HepG2 (cell line): ENCODE data around the gene PLLP. TPM values are rescaled to one million over a fixed set of nuclear protein-coding genes. Genes with fewer than 3 reads are reported as not detected.

Source experiments
- HNRNPH1 ChIP-seq: fragments of 200-400 bp; formaldehyde crosslinking; optimal IDR thresholded peaks from 2 replicates; pipeline ENCODE3; 2017; ENCODE audit warnings: mild to moderate bottlenecking, low read depth, low read length
- KDM4B ChIP-seq: sonication (generic); formaldehyde crosslinking; IDR thresholded peaks from 2 replicates; pipeline ENCODE4 v1.4.0; 2020; ENCODE audit warnings: missing genetic modification reagents
- NCOA2 ChIP-seq: sonication (generic); formaldehyde crosslinking; IDR thresholded peaks from 2 replicates; pipeline ENCODE4 v1.8.0; 2022; ENCODE audit warnings: inconsistent platforms
- NCOA5 ChIP-seq: sonication (generic); formaldehyde crosslinking; IDR thresholded peaks from 2 replicates; pipeline ENCODE4 v1.4.0; 2020; ENCODE audit warnings: missing genetic modification reagents
- NFE2L2 ChIP-seq: fragments of 150-350 bp; IDR thresholded peaks from 2 replicates; pipeline ENCODE4 v1.6.1; 2014; ENCODE audit warnings: low read length
- RARA ChIP-seq: IDR thresholded peaks from 2 replicates; pipeline ENCODE4 v1.6.1; 2016; ENCODE audit warnings: missing genetic modification reagents, missing compliant biosample characterization
- RFX3 ChIP-seq: IDR thresholded peaks from 2 replicates; pipeline ENCODE4 v1.6.1; 2016; ENCODE audit warnings: missing biosample characterization, missing genetic modification reagents
- SIN3B ChIP-seq: fragments of 150-350 bp; IDR thresholded peaks from 2 replicates; pipeline ENCODE4 v1.6.1; 2014; ENCODE audit warnings: low read length
- SMARCC2 ChIP-seq: fragments of 450-650 bp; IDR thresholded peaks from 2 replicates; pipeline ENCODE4 v1.6.1; 2017; ENCODE audit warnings: antibody characterized with exemption, mild to moderate bottlenecking
- TAF15 ChIP-seq: fragments of 200-400 bp; formaldehyde crosslinking; IDR thresholded peaks from one replicate; pipeline ENCODE4 v1.6.1; 2018; ENCODE audit warnings: mild to moderate bottlenecking, low read depth, low read length; ENCODE audit not compliant: poor library complexity, severe bottlenecking
- TMF1 ChIP-seq: sonication (generic); formaldehyde crosslinking; IDR thresholded peaks from 2 replicates; pipeline ENCODE4 v1.8.1; 2022; ENCODE audit warnings: low read depth, missing genetic modification reagents
- TOPORS ChIP-seq: sonication (generic); formaldehyde crosslinking; IDR thresholded peaks from 2 replicates; pipeline ENCODE4 v1.8.0; 2023; ENCODE audit warnings: mild to moderate bottlenecking, missing genetic modification reagents
- TP53 ChIP-seq: sonication (generic); formaldehyde crosslinking; conservative IDR thresholded peaks from 2 replicates; pipeline ENCODE4 v1.4.0; 2020; ENCODE audit warnings: missing genetic modification reagents
- ZBTB43 ChIP-seq: sonication (generic); formaldehyde crosslinking; conservative IDR thresholded peaks from 2 replicates; pipeline ENCODE4 v1.4.0; 2020; ENCODE audit warnings: missing genetic modification reagents
- ZFP90 ChIP-seq: sonication (generic); formaldehyde crosslinking; IDR thresholded peaks from 2 replicates; pipeline ENCODE4 v1.8.0; 2022; ENCODE audit warnings: missing genetic modification reagents, mild to moderate bottlenecking, inconsistent platforms, borderline replicate concordance
- ZIK1 ChIP-seq: sonication (generic); formaldehyde crosslinking; IDR thresholded peaks from 2 replicates; pipeline ENCODE4 v1.5.0; 2020; ENCODE audit warnings: mild to moderate bottlenecking, low read depth, missing genetic modification reagents, borderline replicate concordance
- ZNF124 ChIP-seq: sonication (generic); formaldehyde crosslinking; IDR thresholded peaks from 2 replicates; pipeline ENCODE4 v1.4.0; 2020; ENCODE audit warnings: missing genetic modification reagents
- ZNF17 ChIP-seq: sonication (generic); formaldehyde crosslinking; IDR thresholded peaks from 2 replicates; pipeline ENCODE4 v1.5.0; 2020; ENCODE audit warnings: mild to moderate bottlenecking, missing genetic modification reagents
- ZNF253 ChIP-seq: sonication (generic); formaldehyde crosslinking; IDR thresholded peaks from 2 replicates; pipeline ENCODE4 v1.8.0; 2022; ENCODE audit warnings: mild to moderate bottlenecking, missing genetic modification reagents, borderline replicate concordance
- ZNF256 ChIP-seq: sonication (generic); formaldehyde crosslinking; conservative IDR thresholded peaks from 2 replicates; pipeline ENCODE4 v1.4.0; 2020; ENCODE audit warnings: missing genetic modification reagents
- ZNF383 ChIP-seq: sonication (generic); formaldehyde crosslinking; IDR thresholded peaks from 2 replicates; pipeline ENCODE4 v1.4.0; 2020; ENCODE audit warnings: missing genetic modification reagents, mild to moderate bottlenecking, borderline replicate concordance
- ZNF468 ChIP-seq: sonication (generic); formaldehyde crosslinking; IDR thresholded peaks from 2 replicates; pipeline ENCODE4 v1.8.0; 2022; ENCODE audit warnings: mild to moderate bottlenecking, moderate library complexity, missing genetic modification reagents
- ZNF530 ChIP-seq: sonication (generic); formaldehyde crosslinking; IDR thresholded peaks from 2 replicates; pipeline ENCODE4 v1.5.0; 2020; ENCODE audit warnings: low read depth, mild to moderate bottlenecking, missing genetic modification reagents
- ZNF557 ChIP-seq: sonication (generic); formaldehyde crosslinking; IDR thresholded peaks from 2 replicates; pipeline ENCODE4 v1.4.0; 2020; ENCODE audit warnings: missing genetic modification reagents
- ZNF644 ChIP-seq: IDR thresholded peaks from 2 replicates; pipeline ENCODE4 v1.6.1; 2016; ENCODE audit warnings: low read depth
- ZSCAN12 ChIP-seq: sonication (generic); formaldehyde crosslinking; IDR thresholded peaks from 2 replicates; pipeline ENCODE4 v1.9.0; 2021; ENCODE audit warnings: mild to moderate bottlenecking, missing genetic modification reagents
- polyA plus RNA-seq, 8 experiments: library from polyadenylated mRNA; depleted of rRNA in 3 of 8; stranded (reverse) in 7 of 8; unstranded in 1 of 8; fragments of >200 nt; fragmentation: Illumina TruSeq in 4 of 8; extraction: Trizol in 4 of 8; gene quantifications; 2 replicates each; pipeline versions ENCODE4 v1.2.1 to v1.2.3, GENCODE V29; 2011 to 2016; ENCODE audit warnings: low read depth in 4 of 8, missing spikeins in 1 of 8, mixed read lengths in 1 of 8; ENCODE audit not compliant: insufficient read depth in 1 of 8
- total RNA-seq, 5 experiments: library from RNA; depleted of rRNA; stranded (reverse); fragments of >200 nt; fragmentation: Illumina TruSeq; extraction: Trizol; gene quantifications; 2 replicates each; pipeline ENCODE4 v1.2.3, GENCODE V29; 2016; ENCODE audit warnings: low read depth in 1 of 5
- TF ChIP-seq, protein P1 (sequence below): sonication (generic); formaldehyde crosslinking; IDR thresholded peaks from 2 replicates; pipeline ENCODE4 v1.5.0; 2020; ENCODE audit warnings: mild to moderate bottlenecking, missing genetic modification reagents, borderline replicate concordance
- TF ChIP-seq, protein P2 (sequence below): sonication (generic); formaldehyde crosslinking; IDR thresholded peaks from 2 replicates; pipeline ENCODE4 v1.8.0; 2022; ENCODE audit warnings: missing genetic modification reagents, low read depth, mild to moderate bottlenecking, borderline replicate concordance

Gene PLLP
- total and polyA plus RNA-seq, 2 of the 13 experiments (the other 11 are each of a cell fraction or from before 2014, with no cell fraction given) = 60.6 to 127 TPM

GRCh38 chr16:57245472-57246113 lies 38.9 kb downstream of the PLLP start (continued):
- TF ChIP-seq NCOA2 (CRISPR knock-in tag) (no peak), SMARCC2 (no peak), TAF15 (no peak), ZNF17 (CRISPR knock-in tag) (no peak), TP53 (CRISPR knock-in tag) (no peak), ZSCAN12 (no peak), ZNF124 (CRISPR knock-in tag) (no peak), ZFP90 (CRISPR knock-in tag) (no peak), ZBTB43 (CRISPR knock-in tag) (no peak), TOPORS (CRISPR knock-in tag) (0 out of 2 replicates have a peak, but pooled peaks have one; percentile 22), KDM4B (no peak; the same call in 1 of the 2 replicates), ZNF253 (CRISPR knock-in tag) (no peak), RFX3 (CRISPR knock-in tag) (no peak), HNRNPH1 (no peak), ZNF530 (CRISPR knock-in tag) (no peak), NFE2L2 (no peak), ZIK1 (CRISPR knock-in tag) (no peak), SIN3B (no peak), ZNF557 (CRISPR knock-in tag) (no peak), ZNF383 (CRISPR knock-in tag) (no peak), ZNF468 (CRISPR knock-in tag) (no peak), RARA (no peak), TMF1 (CRISPR knock-in tag) (0 out of 2 replicates have a peak, but pooled peaks have one; percentile 0), ZNF256 (CRISPR knock-in tag) (no peak), ZNF644 (CRISPR knock-in tag) (no peak), NCOA5 (CRISPR knock-in tag) (no peak)
- TF ChIP-seq, protein P1, sequence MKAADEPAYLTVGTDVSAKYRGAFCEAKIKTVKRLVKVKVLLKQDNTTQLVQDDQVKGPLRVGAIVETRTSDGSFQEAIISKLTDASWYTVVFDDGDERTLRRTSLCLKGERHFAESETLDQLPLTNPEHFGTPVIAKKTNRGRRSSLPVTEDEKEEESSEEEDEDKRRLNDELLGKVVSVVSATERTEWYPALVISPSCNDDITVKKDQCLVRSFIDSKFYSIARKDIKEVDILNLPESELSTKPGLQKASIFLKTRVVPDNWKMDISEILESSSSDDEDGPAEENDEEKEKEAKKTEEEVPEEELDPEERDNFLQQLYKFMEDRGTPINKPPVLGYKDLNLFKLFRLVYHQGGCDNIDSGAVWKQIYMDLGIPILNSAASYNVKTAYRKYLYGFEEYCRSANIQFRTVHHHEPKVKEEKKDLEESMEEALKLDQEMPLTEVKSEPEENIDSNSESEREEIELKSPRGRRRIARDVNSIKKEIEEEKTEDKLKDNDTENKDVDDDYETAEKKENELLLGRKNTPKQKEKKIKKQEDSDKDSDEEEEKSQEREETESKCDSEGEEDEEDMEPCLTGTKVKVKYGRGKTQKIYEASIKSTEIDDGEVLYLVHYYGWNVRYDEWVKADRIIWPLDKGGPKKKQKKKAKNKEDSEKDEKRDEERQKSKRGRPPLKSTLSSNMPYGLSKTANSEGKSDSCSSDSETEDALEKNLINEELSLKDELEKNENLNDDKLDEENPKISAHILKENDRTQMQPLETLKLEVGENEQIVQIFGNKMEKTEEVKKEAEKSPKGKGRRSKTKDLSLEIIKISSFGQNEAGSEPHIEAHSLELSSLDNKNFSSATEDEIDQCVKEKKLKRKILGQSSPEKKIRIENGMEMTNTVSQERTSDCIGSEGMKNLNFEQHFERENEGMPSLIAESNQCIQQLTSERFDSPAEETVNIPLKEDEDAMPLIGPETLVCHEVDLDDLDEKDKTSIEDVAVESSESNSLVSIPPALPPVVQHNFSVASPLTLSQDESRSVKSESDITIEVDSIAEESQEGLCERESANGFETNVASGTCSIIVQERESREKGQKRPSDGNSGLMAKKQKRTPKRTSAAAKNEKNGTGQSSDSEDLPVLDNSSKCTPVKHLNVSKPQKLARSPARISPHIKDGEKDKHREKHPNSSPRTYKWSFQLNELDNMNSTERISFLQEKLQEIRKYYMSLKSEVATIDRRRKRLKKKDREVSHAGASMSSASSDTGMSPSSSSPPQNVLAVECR (CRISPR knock-in tag) = no peak
- TF ChIP-seq, protein P2, sequence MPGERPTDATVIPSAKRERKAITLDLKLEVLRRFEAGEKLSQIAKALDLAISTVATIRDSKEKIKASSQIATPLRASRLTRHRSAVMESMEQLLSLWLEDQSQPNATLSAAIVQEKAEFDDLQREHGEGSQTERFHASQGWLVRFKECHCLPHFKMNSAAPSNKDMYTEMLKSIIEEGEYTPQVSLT (CRISPR knock-in tag) = no peak
